Fibroblast of lung (primary cell): ENCODE results near the gene ITPR1.

Experiments used
- CTCF ChIP-seq, 2 donors: IDR thresholded peaks in 1 of 2; conservative IDR thresholded peaks in 1 of 2; 1 replicate in 1 of 2; 2 replicates in 1 of 2; pipeline ENCODE4 v1.5.1; 2011 to 2012; ENCODE audit warnings: low read length in 2 of 2, control low read depth in 1 of 2, inconsistent platforms in 1 of 2, low read depth in 1 of 2, mild to moderate bottlenecking in 1 of 2
- EZH2 ChIP-seq: IDR thresholded peaks from 2 replicates; pipeline ENCODE4 v1.5.1; 2012; ENCODE audit warnings: low read length, control low read depth, mild to moderate bottlenecking; ENCODE audit errors: missing control alignments

DNA sequence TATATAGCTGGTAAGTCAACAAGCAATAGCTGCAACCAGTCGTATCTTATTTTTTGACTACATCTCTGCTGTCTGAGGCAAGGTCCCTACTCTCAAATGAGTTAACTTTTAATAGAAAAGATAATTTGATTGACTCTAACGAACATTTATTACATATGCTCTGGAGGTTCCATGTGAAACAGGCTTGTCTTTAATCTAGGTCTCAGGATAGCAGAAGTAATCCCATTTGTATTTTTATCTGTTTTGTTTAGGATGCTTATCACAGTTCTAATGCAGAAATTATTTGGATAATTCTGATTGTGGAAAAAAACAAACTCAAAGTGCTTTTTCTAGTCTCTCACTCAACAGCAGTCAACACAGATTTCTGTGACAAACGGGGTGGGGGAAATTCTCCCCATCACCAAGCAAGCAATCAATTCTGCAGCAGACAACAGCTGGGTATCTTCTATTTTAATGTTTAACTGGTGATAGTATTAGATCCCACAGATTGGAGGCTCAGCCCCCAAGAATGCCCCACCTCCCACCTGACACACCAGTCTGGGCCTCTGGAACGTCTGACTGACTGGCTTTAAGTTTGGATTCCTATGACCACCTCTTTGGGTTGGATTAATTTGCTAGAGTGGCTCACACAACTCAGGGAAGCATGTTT, 58.8 kb downstream of the ITPR1 start:
- no peak for TF ChIP-seq CTCF (conservative IDR thresholded peaks at IDR 0.05 in 1 of 2, IDR thresholded peaks at IDR 0.05 in 1 of 2; ENCODE audit: low read depth in 1 of 2, low read length in 2 of 2)
- TF ChIP-seq EZH2 = no peak
